ENCODE measurements around the gene MYH3.

The MYH3 gene

GRCh38 chr17:10648381-10648780, 8.7 kb downstream of the MYH3 start:
- DNase-seq = no peak

- no peak for DNase-seq
These were observed 10.6 kb downstream of the MYH3 start for GRCh38 chr17:10646392-10646990.

- DNase-seq = no peak
These were observed 16.6 kb downstream of the MYH3 start for GRCh38 chr17:10640475-10640874.

GRCh38 chr17:10638151-10638550, 19.0 kb downstream of the MYH3 start:
- no peak for DNase-seq

GRCh38 chr17:10635290-10635689, 21.8 kb downstream of the MYH3 start:
- no peak for DNase-seq

GRCh38 chr17:10633738-10634379, 23.2 kb downstream of the MYH3 start:
- no peak for DNase-seq

GRCh38 chr17:10631701-10632100, 25.4 kb downstream of the MYH3 start:
- DNase-seq = no peak

GRCh38 chr17:10631048-10631700, 25.9 kb downstream of the MYH3 start:
- no peak for DNase-seq

GRCh38 chr17:10629706-10630105, 27.4 kb downstream of the MYH3 start:
- no peak for DNase-seq

- no peak for DNase-seq
These were observed 28.4 kb downstream of the MYH3 start for GRCh38 chr17:10628756-10629155.

GRCh38 chr17:10626390-10626789, 30.7 kb downstream of the MYH3 start:
- no peak for DNase-seq

GRCh38 chr17:10624969-10625368, 32.1 kb downstream of the MYH3 start:
- peak; percentile 38 for DNase-seq

GRCh38 chr17:10623737-10624338, 33.3 kb downstream of the MYH3 start:
- no peak for DNase-seq

- DNase-seq = no peak
These were observed 34.3 kb downstream of the MYH3 start for GRCh38 chr17:10622617-10623485.

GRCh38 chr17:10621397-10621796, 35.7 kb downstream of the MYH3 start:
- no peak for DNase-seq

- no peak for DNase-seq
These were observed 36.3 kb downstream of the MYH3 start for GRCh38 chr17:10620823-10621222.

GRCh38 chr17:10618202-10618635, 38.9 kb downstream of the MYH3 start:
- DNase-seq = peak; percentile 42

- no peak for DNase-seq
These were observed 40.0 kb downstream of the MYH3 start for GRCh38 chr17:10617120-10617505.

GRCh38 chr17:10616502-10617119, 40.5 kb downstream of the MYH3 start:
- peak; percentile 16 for DNase-seq

GRCh38 chr17:10614536-10615155, 42.5 kb downstream of the MYH3 start:
- DNase-seq = no peak

GRCh38 chr17:10613775-10614513, 43.2 kb downstream of the MYH3 start:
- DNase-seq = no peak
